ENCODE data around the gene P2RY4.
"Not testable (repeated sequence)": the region's sequence is repeated elsewhere in the genome, so short reads cannot be mapped to it uniquely, and the experiment has no call there.

Gene P2RY4

GRCh38 chrX:70241501-70241900 lies 18.5 kb downstream of the P2RY4 start:
- no peak for DNase-seq

- DNase-seq, result no peak
Observed at GRCh38 chrX:70240751-70241150, 19.3 kb downstream of the P2RY4 start.

- no peak for DNase-seq
Observed at GRCh38 chrX:70234355-70234754, 25.6 kb downstream of the P2RY4 start, which contains the start of gene AWAT1. Gene AWAT1 (plus strand): TSS chrX:70234655. CDS start chrX:70234696, 41 bp downstream.

GRCh38 chrX:70231666-70232065 lies 28.3 kb downstream of the P2RY4 start:
- DNase-seq, result no peak

- DNase-seq, result no peak
Observed at GRCh38 chrX:70226687-70227086, 33.3 kb downstream of the P2RY4 start.

- no peak for DNase-seq
Observed at GRCh38 chrX:70226048-70226447, 34.0 kb downstream of the P2RY4 start.

GRCh38 chrX:70219938-70220764 lies 39.9 kb downstream of the P2RY4 start:
- no peak for DNase-seq

- DNase-seq, result not testable (repeated sequence)
Observed at GRCh38 chrX:70209570-70209969, 50.4 kb downstream of the P2RY4 start.

- no peak for DNase-seq
Observed at GRCh38 chrX:70208479-70208878, 51.5 kb downstream of the P2RY4 start.
